ENCODE measurements around the gene OR13C8. TPM values are rescaled to one million over a fixed set of nuclear protein-coding genes. Genes with fewer than 3 reads are reported as not detected.

OR13C8 gene
- total RNA-seq, 4 donors from 2014 or later: not detected

DNA sequence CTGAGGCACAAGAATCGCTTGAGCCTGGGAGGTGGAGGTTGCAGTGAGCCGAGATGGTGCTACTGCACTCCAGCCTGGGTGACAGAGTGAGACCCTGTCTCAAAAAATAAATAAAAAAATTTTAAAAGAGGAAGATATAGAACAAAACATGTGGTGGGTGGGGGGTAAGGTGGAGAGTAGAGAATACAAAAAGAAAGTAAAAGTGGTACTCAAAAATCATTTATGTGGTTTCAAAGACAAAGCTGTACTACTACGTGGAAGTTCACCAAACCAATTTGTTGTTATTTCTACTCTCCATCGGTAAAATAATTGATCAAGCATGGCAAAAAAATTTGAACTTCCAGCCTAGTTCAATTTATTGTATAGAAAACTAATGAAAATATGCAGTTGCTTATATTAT is 24.3 kb upstream of the OR13C8 start:
- H3K9me3 ChIP-seq: no peaks in the 10 kb centered on the region
- no peaks in the 10 kb centered on the region for H3K36me3 ChIP-seq
- 91 to 92% methylated on average over 4 of the region's 4 CpGs for WGBS, 2 donors
- no peak for DNase-seq (ENCODE audit: low spot score in 2 of 2)
- no peak overlapping the region for H3K27ac ChIP-seq
- TF ChIP-seq EP300 (IDR thresholded peaks at IDR 0.05) (no peak), POLR2A (IDR thresholded peaks at IDR 0.05) (no peak), CTCF (IDR thresholded peaks at IDR 0.05) (no peak)
- no peak overlapping the region for H3K4me3 ChIP-seq
- no peaks in the 10 kb centered on the region for H3K27me3 ChIP-seq
- H3K4me1 ChIP-seq: no peaks in the 10 kb centered on the region

DNA sequence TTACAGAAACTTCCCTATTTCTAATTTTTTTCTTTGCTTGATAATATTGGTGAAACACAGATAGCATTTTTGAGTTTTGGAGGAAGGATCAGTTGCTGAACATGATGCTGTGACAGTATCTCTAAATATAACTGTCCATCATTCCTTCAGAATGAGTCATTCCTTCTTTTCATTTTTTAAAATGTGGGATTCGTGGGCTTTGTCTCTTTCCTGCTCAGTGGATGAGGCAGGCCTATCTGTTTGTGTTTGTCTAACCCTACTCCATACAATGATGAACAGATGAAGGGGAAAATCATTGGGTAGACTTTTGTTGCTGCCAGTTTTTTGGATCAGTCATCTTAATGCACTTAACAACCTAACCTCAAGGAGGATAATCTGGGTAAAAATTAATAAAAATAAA is 15.7 kb upstream of the OR13C8 start:
- 13 to 16% methylated on average over 1 of the region's 1 CpG for WGBS, 2 donors
- Histone ChIP-seq H3K4me3 (no peak overlapping the region), H3K9me3 (peaks cover 0 to 9% (median 0%) of the 10 kb centered on the region in 4 donors), H3K27me3 (no peaks in the 10 kb centered on the region), H3K27ac (no peak overlapping the region), H3K36me3 (no peaks in the 10 kb centered on the region), H3K4me1 (no peaks in the 10 kb centered on the region)
- TF ChIP-seq CTCF (IDR thresholded peaks at IDR 0.05) (no peak), POLR2A (IDR thresholded peaks at IDR 0.05) (no peak), EP300 (IDR thresholded peaks at IDR 0.05) (no peak)
- DNase-seq (ENCODE audit: low spot score in 2 of 2): no peak

- WGBS, 2 donors: 77 to 90% methylated on average over 1 of the region's 1 CpG
- Histone ChIP-seq H3K9me3 (peaks cover 0 to 24% (median 0%) of the 10 kb centered on the region in 4 donors), H3K4me1 (no peaks in the 10 kb centered on the region), H3K36me3 (no peaks in the 10 kb centered on the region), H3K27me3 (no peaks in the 10 kb centered on the region), H3K27ac (no peak overlapping the region), H3K4me3 (no peak overlapping the region)
- no peak for DNase-seq (ENCODE audit: low spot score in 2 of 2)
- TF ChIP-seq EP300 (IDR thresholded peaks at IDR 0.05) (no peak), CTCF (IDR thresholded peaks at IDR 0.05) (no peak), POLR2A (IDR thresholded peaks at IDR 0.05) (no peak)
These were observed 13.4 kb upstream of the OR13C8 start for GRCh38 chr9:104555521-104555920.

DNA sequence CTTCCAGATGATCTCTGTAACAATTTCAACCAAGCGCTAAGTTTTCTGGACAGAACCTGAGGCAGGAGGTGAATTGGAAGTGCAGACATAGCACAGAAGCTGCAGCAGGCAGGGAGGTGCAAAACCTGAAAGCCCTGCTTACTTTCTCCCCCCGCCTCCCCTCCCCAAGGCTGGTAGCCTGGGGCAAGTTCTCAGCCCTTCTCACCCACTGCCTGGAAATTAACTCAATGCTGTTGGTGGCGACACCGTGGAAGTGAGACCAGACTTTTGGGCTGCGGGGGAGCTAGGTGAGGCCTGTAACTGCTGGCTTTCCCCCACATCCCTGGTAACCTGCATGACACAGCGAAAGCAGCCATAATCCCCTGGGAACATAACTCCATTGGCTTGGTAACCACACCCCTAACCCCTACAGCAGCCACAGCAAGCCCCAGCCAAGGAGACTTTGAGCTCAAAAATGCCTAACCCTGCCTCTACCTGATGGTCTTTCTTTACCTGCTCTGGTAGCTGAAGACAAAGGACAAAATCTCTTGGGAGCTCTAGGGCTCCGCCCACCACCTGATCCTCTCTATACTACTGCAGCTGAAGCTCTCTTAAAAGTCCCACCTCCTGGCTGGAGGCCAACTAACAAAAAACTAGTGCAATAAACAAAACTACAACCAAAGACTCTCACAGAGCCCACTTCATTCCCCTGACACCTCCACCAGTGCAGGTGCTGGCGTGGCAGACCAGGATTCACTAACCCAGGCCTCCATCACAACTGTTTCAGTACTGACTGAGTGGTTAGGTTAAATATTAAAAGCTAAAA is 11.9 kb upstream of the OR13C8 start:
- no peak for DNase-seq (ENCODE audit: low spot score in 2 of 2)
- Histone ChIP-seq H3K27ac (no peak overlapping the region), H3K27me3 (no peaks in the 10 kb centered on the region), H3K4me1 (no peaks in the 10 kb centered on the region), H3K9me3 (peaks cover 0 to 24% (median 0%) of the 10 kb centered on the region in 4 donors), H3K4me3 (no peak overlapping the region), H3K36me3 (no peaks in the 10 kb centered on the region)
- no peak for TF ChIP-seq POLR2A (IDR thresholded peaks at IDR 0.05)
- no peak for TF ChIP-seq CTCF (IDR thresholded peaks at IDR 0.05)
- no peak for TF ChIP-seq EP300 (IDR thresholded peaks at IDR 0.05)
- 81 to 88% methylated on average over 8 of the region's 8 CpGs for WGBS, 2 donors

- H3K4me3 ChIP-seq: no peak overlapping the region
- H3K27me3 ChIP-seq: no peaks in the 10 kb centered on the region
- no peaks in the 10 kb centered on the region for H3K36me3 ChIP-seq
- no peak for DNase-seq (ENCODE audit: low spot score in 2 of 2)
- no peak overlapping the region for H3K27ac ChIP-seq
- no peak for TF ChIP-seq CTCF (IDR thresholded peaks at IDR 0.05)
- no peak for TF ChIP-seq EP300 (IDR thresholded peaks at IDR 0.05)
- TF ChIP-seq POLR2A (IDR thresholded peaks at IDR 0.05): no peak
- no peaks in the 10 kb centered on the region for H3K4me1 ChIP-seq
- WGBS, 2 donors: 52 to 62% methylated on average over 1 of the region's 1 CpG
- peaks cover 0 to 4% (median 0%) of the 10 kb centered on the region in 4 donors for H3K9me3 ChIP-seq
These were observed 4.6 kb upstream of the OR13C8 start for GRCh38 chr9:104564358-104564757.

All from tibial nerve (tissue), 4 donors.